DOHH2 (cell line): Measurements from ENCODE around the gene MAP2K5.

Experiments used
- CTCF ChIP-seq: fragments of 200-600 bp; sonication (generic); IDR thresholded peaks from one replicate; pipeline ENCODE4 v1.5.1; 2014; ENCODE audit warnings: antibody characterized with exemption, mild to moderate bottlenecking, low read depth, low read length; ENCODE audit not compliant: poor library complexity, severe bottlenecking
- EZH2phosphoT487 ChIP-seq: fragments of 200-600 bp; sonication (generic); IDR thresholded peaks from 2 replicates; pipeline ENCODE4 v1.6.1; 2017; ENCODE audit warnings: borderline replicate concordance, mild to moderate bottlenecking, antibody characterized with exemption, low read length, moderate library complexity, mixed read lengths

GRCh38 chr15:67563092-67563491 is 20.6 kb downstream of the MAP2K5 start:
- TF ChIP-seq CTCF (no peak), EZH2phosphoT487 (no peak)
